DMS114 treated with DMSO at 0.1 percent for 48 hours (cell line): ENCODE data around the gene RASEF.

Experiments used
- DNase-seq: peaks from one replicate; lab custom pipeline; 2025; ENCODE audit not compliant: unreplicated experiment; lab: John Stamatoyannopoulos, UW

RASEF gene

DNA sequence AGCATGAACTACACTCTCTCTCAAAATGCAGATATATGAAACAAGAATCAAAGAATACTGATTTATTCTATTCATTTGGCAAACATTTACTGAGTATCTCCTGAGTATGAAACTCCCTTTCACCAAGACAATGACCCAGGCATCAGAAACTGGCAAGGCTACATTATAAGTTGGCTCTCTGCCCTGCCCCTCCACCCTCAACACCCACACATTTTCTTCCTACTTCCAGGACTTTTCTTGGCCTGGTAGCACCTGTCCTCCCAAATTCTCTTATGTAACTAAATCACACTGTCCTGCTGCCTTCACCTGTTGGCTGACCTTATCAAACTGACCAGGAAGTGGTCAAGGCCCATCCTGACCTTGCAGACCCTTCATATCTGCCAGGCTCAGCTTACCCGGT, 3.5 kb downstream of the RASEF start:
- no peak for DNase-seq

GRCh38 chr9:83056911-83057310, 6.0 kb downstream of the RASEF start:
- DNase-seq, result no peak

- no peak for DNase-seq
These were observed 6.8 kb downstream of the RASEF start for GRCh38 chr9:83056174-83056573.

DNA sequence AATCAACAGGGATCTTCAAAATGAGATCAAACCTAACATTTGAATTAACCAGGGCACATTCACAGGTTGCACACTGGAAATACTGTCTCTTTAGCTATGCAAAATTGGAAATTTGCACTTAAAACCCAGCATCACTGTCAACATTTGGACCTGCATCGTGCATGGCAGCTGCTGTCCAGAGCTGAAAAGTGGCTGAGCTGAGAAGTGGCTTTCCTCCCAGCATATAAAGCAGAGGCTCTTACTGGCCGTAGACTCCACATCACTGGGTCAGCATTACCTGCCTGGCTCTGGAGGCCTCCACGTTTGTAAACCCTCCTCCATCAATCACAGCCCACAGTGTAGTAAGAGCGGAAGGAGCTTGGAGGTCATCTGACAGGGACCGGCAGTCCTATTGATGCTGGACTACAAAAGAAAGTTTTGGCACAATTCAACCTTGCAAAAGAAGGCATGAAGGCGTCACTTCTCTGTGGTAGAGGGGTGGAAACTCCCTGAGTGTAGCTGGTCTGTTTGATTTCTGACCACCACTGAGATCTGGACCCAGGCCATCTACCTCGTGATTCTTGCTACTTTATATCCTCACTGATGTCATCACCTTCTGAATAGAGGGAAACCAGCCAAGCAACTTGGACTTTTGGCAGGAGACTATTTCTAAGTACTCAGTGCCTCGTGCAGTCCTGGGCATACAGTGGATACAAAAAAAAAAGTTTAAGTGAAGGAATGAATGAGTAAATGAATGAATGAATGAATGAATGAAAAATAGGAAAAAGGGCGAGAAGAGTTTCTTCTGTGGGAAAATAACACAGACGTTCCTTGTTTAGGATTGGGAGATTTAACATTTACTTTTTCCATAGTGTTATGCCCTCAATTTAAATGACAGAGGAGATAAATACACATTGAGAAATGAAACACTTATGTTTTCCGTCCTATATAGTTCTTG, 14.8 kb downstream of the RASEF start:
- no peak for DNase-seq

GRCh38 chr9:83043597-83043996, 19.3 kb downstream of the RASEF start:
- no peak for DNase-seq

GRCh38 chr9:83041771-83042170, 21.2 kb downstream of the RASEF start:
- DNase-seq, result no peak

- DNase-seq, result no peak
These were observed 23.6 kb downstream of the RASEF start for GRCh38 chr9:83039303-83039702.

- no peak for DNase-seq
These were observed 26.9 kb downstream of the RASEF start for GRCh38 chr9:83036043-83036442.

DNA sequence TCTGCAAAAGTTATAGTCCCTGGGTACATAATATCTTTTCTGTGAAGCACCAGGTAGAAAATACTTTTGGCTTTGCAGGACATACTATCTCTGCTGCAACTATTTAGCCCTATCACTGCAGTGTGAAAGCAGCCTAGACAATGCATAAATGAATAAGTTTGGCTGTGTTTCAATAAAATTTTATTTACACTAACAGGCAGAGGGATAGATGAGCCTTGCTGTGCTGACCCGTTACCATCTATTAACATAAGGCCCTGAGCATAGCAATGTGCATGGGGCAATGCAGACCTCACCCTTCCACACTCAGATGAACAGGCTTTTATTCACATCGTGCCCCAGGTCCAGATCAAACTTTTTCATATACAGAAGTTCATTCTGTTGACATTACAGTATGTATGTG, 27.8 kb downstream of the RASEF start:
- no peak for DNase-seq

DNA sequence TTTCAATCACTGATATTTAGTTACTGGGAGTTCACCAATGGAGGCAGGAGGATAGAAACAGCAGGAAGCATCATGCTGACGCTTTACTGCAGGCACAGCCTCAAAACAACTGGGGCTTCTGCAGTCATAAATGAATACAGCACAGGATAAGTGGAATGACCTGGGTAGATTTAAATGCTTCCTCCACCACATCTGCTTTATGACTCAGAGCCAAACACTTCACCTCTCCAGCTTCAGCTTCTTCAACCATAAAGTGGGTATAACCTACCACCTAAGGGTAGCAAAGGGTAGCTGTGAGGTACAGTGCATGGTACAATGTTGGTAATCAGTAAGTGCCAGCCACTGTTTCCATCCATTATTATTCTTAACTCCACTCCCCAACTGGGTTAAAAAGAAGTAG, 28.4 kb downstream of the RASEF start:
- DNase-seq, result no peak

DNA sequence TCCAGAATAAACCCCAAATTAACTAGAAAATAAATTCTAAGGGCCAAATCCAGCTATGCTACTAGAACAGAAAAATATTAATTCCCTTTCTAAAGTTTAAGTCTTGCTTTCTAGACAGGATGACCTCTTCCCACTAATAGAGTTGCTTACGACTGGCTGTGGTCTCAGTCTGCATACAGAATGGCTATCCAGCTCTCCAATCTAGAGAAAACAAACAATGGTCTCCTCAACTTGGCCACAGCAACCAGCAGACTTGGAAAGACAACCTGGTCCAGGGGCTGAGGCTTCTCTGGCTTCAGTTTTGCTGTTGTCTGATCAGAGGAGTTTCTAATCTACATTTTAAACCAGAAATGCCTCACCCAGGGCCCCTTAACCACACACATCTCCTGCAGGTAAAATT, 28.9 kb downstream of the RASEF start:
- no peak for DNase-seq

GRCh38 chr9:83032065-83032625, 30.8 kb downstream of the RASEF start:
- DNase-seq, result no peak

DNA sequence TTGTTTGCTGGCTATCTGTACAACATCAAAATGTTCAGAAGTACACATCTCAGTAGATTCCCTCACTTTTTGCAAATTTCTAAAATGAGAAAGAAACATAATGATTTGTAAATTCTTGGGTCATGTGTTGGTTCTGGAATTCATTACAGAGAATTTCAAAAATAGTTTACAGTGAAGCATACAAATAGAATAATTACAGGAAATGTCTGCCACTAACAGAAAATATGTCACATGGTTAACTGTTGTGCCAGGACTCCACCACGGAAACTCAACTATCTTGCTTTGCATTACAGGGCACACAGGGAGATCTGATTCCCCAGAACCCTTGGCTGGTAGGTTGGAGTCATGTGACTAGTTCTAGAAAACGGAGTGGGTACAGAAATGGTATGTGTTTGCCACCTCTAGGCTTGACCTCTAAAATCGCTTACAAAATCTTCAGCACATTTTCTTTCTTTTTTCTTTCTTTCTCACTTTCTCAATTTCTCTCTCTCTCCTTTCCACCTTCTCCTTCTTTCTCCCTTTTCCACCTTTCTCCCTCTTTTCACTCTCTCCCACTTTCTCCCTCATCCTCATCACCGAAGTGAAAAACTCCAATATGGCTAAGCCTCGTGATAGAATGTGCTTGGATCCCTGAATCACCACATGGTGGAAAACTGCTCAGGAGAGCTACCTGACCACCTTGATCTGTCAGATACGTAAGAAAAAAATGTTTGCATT, 32.4 kb downstream of the RASEF start:
- no peak for DNase-seq

- no peak for DNase-seq
These were observed 33.3 kb downstream of the RASEF start for GRCh38 chr9:83029531-83030137.

- DNase-seq, result no peak
These were observed 35.6 kb downstream of the RASEF start for GRCh38 chr9:83027153-83027891.

DNA sequence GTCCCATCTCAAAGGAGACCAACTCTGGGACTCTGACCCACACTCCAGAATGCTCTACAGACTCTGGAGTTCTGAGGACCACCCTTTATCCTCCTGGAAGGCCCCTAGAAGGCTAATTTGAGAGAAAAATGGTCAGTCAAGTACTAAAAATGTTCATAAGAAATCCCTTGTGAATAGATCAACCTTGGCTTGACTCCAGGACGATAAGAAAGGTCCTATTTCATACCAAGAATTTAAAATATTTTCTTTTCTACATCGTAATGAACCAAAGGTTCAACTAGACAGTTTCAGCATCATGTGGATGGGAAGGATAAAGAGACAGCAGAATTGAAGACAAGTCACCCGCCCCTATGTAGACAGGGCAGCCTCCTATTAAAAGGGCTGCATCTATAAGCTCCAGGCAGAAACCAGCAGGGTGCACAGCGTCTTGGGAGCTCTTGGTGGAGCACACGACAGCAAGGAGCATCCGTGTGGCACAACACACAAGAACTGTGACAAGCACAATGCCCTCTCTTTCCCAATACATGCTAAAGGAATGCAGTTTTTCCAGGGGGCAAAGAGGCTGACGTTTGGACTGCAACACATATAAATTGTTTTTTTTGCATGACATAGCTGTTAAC, 38.3 kb downstream of the RASEF start:
- no peak for DNase-seq

DNA sequence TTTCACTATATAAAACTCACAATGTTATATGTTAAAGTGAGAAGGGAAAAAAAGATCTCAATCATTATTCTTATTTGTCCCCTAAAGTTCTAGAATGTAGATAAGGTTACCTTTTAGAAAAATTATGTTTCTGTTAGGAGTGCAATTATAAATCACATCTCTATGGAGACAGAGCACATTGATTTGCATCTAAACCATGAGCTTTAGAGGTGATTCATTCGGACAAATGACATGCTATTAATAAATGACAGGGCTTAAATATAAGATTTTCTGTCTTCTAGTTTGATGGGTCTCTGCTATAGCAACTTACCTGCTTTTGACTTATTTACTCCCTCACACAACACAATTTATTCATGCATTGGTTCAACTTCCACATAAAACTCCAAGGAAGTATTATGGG, 39.8 kb downstream of the RASEF start:
- no peak for DNase-seq

DNA sequence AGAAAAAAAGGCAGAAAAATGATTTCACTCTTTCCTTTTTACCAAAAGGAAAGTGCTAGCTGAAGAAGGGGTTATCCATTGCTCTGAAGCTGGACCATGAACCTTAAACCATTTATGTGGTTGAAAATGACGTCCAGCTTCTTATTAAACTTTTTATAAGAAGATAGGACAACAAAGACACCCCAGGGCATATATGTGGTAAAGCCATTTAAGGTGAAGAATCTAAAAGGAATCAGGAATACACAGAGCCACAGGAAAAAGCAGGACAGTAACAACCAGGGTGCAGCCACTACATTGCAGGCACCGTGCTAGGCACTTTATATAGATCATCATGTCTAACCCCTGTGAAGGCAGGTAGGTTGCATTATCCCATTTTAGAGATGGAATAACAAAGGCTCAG, 42.1 kb downstream of the RASEF start:
- DNase-seq, result no peak

GRCh38 chr9:83020327-83020726, 42.6 kb downstream of the RASEF start:
- DNase-seq, result no peak

- no peak for DNase-seq
These were observed 43.7 kb downstream of the RASEF start for GRCh38 chr9:83019246-83019645.
